Astrocyte of the spinal cord (primary cell): ENCODE measurements around the gene PBX2.
"Not testable (repeated sequence)": the region's sequence is repeated elsewhere in the genome, so short reads cannot be mapped to it uniquely, and the experiment has no call there.

Experiments used
- DNase-seq: peaks from one replicate; pipeline ENCODE4 v3.0.0; 2011; ENCODE audit warnings: low read depth, low spot score
- H3K4me3 ChIP-seq: 2 replicates; pipeline ENCODE4 v1.5.1; 2011; ENCODE audit warnings: low read depth, mild to moderate bottlenecking, low read length, moderate library complexity
- in situ Hi-C: cut with HindIII; loops from 2 replicates; pipeline ENCODE4 v1.10.0; 2017; ENCODE audit warnings: low sequenced_read_pairs
- TF ChIP-seq, protein P1 (sequence below): IDR thresholded peaks from 2 replicates; pipeline ENCODE4 v1.5.1; 2012; ENCODE audit warnings: low read depth, mild to moderate bottlenecking, low read length, inconsistent platforms

Gene PBX2

DNA sequence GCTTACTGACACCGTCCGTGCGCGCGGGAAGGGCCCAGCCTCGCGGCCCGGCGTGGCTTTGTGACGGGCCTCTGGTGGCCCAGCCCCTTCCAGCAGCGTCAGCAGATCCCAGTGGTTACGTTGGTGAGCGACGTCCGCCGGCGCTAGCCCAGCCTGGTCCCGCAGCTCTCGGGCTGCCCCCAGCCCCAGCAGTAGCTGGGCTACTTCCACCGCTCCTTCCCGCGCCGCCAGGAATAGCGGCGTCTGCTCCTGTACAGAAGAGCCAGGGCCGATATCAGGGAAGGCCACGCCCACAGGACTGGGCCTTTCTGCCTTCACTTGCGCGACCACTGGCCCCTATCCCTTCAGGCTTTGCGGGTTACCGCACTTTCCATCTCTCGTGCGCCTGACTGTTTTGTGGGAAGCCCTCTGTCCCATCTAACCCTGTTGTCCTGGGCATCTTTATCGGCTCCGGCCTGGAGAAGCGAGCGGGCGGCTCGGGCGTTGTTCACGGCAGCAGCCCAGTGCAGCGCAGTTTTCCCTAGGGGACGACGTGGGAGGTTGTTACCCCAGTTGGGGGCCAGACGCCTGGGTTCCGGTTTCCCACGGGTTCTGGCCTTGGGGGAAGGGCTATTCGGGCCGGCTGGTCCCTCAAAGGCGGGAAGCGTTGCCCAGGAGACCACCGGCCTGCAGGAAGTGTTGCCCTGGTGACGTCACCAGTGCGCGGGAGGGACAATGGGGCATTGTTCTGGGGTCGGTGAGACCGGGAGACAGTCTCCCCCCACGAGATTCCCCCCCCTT lies 6.1 kb upstream of the PBX2 start:
- peak; percentile 90 for DNase-seq
- peak overlapping the region; percentile 67 for H3K4me3 ChIP-seq
- TF ChIP-seq, protein P1, sequence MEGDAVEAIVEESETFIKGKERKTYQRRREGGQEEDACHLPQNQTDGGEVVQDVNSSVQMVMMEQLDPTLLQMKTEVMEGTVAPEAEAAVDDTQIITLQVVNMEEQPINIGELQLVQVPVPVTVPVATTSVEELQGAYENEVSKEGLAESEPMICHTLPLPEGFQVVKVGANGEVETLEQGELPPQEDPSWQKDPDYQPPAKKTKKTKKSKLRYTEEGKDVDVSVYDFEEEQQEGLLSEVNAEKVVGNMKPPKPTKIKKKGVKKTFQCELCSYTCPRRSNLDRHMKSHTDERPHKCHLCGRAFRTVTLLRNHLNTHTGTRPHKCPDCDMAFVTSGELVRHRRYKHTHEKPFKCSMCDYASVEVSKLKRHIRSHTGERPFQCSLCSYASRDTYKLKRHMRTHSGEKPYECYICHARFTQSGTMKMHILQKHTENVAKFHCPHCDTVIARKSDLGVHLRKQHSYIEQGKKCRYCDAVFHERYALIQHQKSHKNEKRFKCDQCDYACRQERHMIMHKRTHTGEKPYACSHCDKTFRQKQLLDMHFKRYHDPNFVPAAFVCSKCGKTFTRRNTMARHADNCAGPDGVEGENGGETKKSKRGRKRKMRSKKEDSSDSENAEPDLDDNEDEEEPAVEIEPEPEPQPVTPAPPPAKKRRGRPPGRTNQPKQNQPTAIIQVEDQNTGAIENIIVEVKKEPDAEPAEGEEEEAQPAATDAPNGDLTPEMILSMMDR = no peak
- in situ Hi-C loops = no loop called here

GRCh38 chr6:32195652-32195901 lies 5.6 kb upstream of the PBX2 start:
- TF ChIP-seq, protein P1 = peak; percentile 54
- DNase-seq = peak; percentile 100
- in situ Hi-C loops = no loop called here
- H3K4me3 ChIP-seq = no peak overlapping the region

DNA sequence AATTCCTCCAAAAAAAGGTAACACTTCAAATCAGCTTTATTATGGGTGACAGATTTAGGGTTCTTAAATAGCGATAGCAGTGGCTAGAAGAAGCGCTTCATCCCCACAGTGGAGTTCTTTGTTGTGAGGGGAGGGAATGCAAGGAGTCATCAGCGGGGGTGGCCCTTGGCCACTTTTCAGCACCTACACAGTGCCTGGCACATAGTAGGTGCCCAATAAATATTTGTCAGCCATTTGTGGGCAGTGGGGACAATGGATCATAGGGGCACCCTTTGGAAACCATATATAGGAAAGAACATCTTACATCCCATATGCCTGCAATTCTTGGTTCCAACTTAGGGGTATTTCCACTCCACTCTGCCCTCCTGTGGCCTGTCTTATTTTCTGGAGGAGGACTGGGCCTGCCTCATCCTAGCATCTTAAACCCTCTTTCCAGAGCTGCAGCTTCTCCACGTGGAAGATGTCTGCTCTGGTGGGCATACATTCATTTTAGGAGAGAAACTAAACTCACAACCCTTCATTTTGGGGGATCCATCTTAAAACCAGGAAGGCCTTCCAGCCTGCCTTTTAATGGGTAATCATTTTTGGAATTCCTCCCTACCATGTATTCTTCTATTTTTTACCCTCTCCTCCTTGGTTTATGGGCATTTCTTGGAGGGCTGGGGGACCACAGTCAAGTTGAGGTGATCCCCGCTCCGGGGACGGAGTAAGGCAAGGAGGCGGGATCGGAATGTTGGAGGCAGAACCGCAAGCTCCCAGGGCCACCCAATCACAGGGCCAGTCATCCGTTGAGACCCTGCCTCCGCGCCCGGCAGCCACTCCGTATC lies 5.0 kb upstream of the PBX2 start:
- in situ Hi-C loops = no loop called here
- TF ChIP-seq, protein P1 = peak; percentile 68
- H3K4me3 ChIP-seq = peak overlapping the region; percentile 36
- peak; percentile 67 for DNase-seq

DNA sequence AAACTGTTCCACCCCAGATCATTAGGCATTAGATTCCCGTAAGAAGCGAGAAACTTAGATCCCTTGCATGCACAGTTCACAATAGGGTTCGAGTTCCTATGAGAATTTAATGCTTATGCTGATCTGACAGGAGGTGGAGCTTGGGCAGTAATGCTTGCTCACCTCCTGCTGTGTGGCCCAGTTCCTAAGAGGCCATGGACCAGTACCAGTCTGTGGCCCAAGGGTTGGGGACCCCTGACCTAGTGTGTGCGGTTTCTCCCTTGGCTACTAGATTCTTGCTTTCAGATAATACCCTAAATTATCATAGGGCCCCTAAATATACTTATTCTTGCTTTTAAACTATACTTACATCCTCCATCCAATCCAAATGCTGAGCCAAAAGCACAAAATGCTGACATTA lies 4.4 kb upstream of the PBX2 start:
- TF ChIP-seq, protein P1 = no peak
- no peak overlapping the region for H3K4me3 ChIP-seq
- no peak for DNase-seq
- in situ Hi-C loops = no loop called here

DNA sequence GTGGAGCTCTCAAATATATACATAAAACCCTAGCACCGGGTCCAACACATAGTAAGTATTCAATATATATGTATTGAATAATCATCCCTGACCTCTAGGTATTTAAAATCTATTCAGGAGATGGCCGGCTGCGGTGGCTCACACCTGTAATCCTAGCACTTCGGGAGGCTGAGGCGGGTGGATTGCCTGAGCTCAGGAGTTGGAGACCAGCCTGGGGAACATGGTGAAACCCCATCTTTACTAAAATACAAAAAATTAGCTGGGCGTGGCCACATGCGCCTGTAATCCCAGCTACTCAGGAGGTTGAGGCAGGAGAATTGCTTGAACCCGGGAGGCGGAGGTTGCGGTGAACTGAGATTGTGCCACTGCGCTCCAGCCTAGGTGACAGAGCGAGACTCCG lies 3.1 kb upstream of the PBX2 start:
- DNase-seq, in situ Hi-C loops, H3K4me3 ChIP-seq: not testable (repeated sequence)

GRCh38 chr6:32192608-32193039 lies 2.6 kb upstream of the PBX2 start, which contains the start of gene GPSM3:
TSS of gene GPSM3 (minus strand) at chr6:32192643. CDS start at chr6:32192513, 130 bp downstream.
- TF ChIP-seq, protein P1 = no peak
- no peak for DNase-seq
- in situ Hi-C loops = no loop called here
- no peak within 1 kb of the TSS for H3K4me3 ChIP-seq
